ENCODE measurements around the gene NMUR1.
A peak's percentile ranks its signal among the peaks of the same experiment; 100 is the strongest.
"Not testable (repeated sequence)": the region's sequence is repeated elsewhere in the genome, so short reads cannot be mapped to it uniquely, and the experiment has no call there.

The NMUR1 gene

DNA sequence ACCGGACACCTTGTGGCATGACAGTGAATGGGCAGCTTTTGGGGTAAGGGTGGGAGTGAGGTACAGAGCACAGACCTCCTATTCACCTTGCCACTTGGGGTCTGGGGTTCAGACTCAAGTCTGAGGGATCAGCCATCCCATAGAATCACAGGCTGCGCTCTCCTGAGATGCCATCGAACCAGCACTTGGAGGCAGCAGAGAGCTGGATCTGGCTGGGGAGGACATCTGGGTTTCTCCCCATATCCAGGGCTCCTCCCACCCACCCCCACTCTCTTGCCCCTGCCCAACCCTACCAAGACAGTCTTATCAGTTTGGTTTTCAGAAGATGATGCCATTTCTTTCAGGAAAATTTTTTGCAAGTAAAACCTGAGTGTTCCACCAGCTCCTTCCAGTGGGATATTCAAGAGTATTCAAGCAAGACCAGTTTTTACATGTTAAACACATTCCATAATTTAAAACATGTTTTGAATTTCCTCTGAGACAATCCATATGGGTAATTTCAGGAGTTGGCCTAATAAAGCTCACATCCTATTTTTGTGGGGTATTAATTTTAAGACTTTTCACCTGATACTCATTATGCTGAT is 33.2 kb upstream of the NMUR1 start:
- no peaks in the 10 kb centered on the region for H3K27me3 Mint-ChIP-seq
- H3K27ac Mint-ChIP-seq, result no peak overlapping the region
- H3K9me3 Mint-ChIP-seq, result no peaks in the 10 kb centered on the region
- H3K36me3 Mint-ChIP-seq, result no peaks in the 10 kb centered on the region
- no peak overlapping the region for H3K4me3 Mint-ChIP-seq
- H3K4me1 Mint-ChIP-seq, result peaks cover under 1% of the 10 kb centered on the region

- H3K27ac Mint-ChIP-seq, result no peak overlapping the region
- H3K36me3 Mint-ChIP-seq, result peaks cover 7% of the 10 kb centered on the region
- no peaks in the 10 kb centered on the region for H3K27me3 Mint-ChIP-seq
- peaks cover 14% of the 10 kb centered on the region for H3K4me1 Mint-ChIP-seq
- H3K4me3 Mint-ChIP-seq, result no peak overlapping the region
- H3K9me3 Mint-ChIP-seq, result peaks cover 11% of the 10 kb centered on the region
These were observed 27.4 kb upstream of the NMUR1 start for GRCh38 chr2:231557571-231558217.

- Mint-ChIP-seq H3K27ac (no peak overlapping the region), H3K36me3 (peaks cover 7% of the 10 kb centered on the region), H3K9me3 (peaks cover 12% of the 10 kb centered on the region), H3K4me1 (peaks cover 14% of the 10 kb centered on the region), H3K27me3 (no peaks in the 10 kb centered on the region), H3K4me3 (no peak overlapping the region)
These were observed 26.7 kb upstream of the NMUR1 start for GRCh38 chr2:231556981-231557380.

DNA sequence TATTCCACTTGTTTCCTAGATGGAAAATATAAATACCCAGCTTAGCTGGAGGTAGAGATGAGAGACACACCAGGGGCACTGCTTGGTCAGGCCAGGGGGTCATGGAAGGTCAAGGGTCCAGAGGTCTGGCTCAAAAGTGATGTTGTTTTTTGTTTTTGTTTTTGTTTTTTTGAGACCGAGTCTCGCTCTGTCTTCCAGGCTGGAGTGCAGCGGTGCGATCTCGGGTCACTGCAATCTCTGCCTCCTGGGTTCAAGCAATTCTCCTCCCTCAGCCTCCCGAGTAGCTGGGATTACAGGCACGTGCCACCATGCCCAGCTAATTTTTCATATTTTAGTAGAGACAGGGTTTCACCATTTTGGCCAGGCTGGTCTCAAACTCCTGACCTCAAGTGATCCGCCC is 26.3 kb upstream of the NMUR1 start:
- not testable (repeated sequence) for H3K4me3 Mint-ChIP-seq

DNA sequence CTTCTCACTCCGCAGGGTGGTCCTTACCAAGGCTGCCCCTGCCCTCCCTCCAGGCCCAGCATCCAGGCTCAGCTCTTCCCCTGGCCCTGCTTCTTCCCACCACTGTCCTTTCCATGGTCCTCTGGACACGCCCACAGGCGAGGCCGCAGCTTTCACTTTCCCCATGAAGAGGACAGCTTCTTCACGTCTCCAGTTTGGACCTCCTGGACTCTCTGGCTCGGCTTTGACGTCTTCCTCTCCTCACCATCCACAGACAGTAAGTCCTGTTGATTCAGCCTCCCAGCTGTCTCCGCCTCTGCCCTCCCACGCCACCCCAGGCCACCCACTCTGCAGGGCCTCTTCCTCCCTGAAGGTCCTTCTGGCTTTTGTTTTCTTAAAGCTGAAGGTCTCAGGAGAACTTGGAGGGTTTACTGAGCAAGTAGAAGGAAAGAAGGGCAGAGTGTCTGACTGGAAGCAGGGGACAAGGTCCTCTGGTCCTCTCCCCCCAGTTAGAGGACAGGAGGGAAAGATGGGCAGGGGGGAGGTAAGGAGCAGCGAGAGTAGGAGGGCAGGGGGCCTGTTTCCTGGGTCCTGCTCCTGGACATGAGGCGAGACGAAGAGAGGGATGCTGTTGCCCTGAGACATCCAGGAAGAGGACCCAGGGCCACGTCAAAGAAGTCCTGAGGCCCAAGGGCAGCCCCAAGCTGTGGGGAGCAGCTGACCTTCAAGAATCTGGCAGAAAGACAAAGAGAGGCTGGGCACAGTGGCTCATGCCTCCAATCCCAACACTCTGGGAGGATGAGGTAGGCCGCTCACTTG is 24.7 kb upstream of the NMUR1 start:
- peaks cover 12% of the 10 kb centered on the region for H3K9me3 Mint-ChIP-seq
- H3K36me3 Mint-ChIP-seq, result peaks cover 7% of the 10 kb centered on the region
- peak overlapping the region; percentile 9 for H3K27ac Mint-ChIP-seq
- H3K4me1 Mint-ChIP-seq, result peaks cover 14% of the 10 kb centered on the region
- H3K27me3 Mint-ChIP-seq, result no peaks in the 10 kb centered on the region
- peak overlapping the region; percentile 50 for H3K4me3 Mint-ChIP-seq

More for the DNA sequence above, 26.3 kb upstream of the NMUR1 start:
- H3K9me3 Mint-ChIP-seq, result peaks cover 12% of the 10 kb centered on the region
- H3K27me3 Mint-ChIP-seq, H3K36me3 Mint-ChIP-seq: not testable (repeated sequence)
- peak overlapping the region; percentile 8 for H3K27ac Mint-ChIP-seq
- peaks cover 14% of the 10 kb centered on the region for H3K4me1 Mint-ChIP-seq

DNA sequence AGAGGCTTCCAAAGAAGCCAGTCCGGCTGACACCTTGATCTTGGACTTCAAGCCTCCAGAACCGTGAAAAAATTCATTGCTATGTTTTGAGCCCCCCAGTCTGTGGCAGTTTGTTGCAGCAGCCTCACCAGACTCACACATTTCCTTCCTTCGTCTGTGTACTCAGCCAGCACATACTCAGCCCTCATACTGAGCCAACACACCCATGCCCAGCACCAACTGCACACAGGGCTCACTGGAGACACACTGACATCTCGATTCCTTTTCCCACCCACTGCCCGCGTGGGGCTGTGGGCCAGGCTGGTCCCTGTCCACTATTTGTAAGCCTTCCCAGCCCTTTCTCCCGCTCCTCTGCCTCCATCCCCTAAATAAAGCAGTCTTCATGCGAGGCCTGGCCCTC is 24.1 kb upstream of the NMUR1 start:
- no peaks in the 10 kb centered on the region for H3K27me3 Mint-ChIP-seq
- H3K27ac Mint-ChIP-seq, result no peak overlapping the region
- H3K36me3 Mint-ChIP-seq, result peaks cover 7% of the 10 kb centered on the region
- peaks cover 12% of the 10 kb centered on the region for H3K9me3 Mint-ChIP-seq
- peaks cover 15% of the 10 kb centered on the region for H3K4me1 Mint-ChIP-seq
- H3K4me3 Mint-ChIP-seq, result no peak overlapping the region

DNA sequence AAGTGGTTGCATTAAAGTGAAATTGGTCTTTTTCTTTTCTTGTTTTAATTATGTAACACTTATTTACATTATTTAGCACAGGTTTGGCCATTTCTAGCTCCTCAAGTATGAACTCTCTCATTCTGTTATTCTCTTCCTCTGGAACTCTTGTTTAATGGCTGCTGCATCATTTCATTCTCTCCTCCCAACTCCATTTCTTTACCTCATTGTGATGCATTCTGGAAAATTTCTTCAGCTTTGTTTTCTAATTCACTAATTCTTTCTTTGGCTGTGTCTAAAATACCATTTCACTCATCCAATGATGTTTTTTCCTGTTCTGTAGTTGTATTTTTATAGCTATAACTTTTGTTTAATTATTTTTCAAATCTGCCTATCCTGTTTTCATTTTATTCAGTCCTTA is 22.5 kb upstream of the NMUR1 start:
- H3K4me3 Mint-ChIP-seq, result no peak overlapping the region
- peaks cover 19% of the 10 kb centered on the region for H3K4me1 Mint-ChIP-seq
- peaks cover 12% of the 10 kb centered on the region for H3K9me3 Mint-ChIP-seq
- no peak overlapping the region for H3K27ac Mint-ChIP-seq
- peaks cover 7% of the 10 kb centered on the region for H3K36me3 Mint-ChIP-seq
- no peaks in the 10 kb centered on the region for H3K27me3 Mint-ChIP-seq

DNA sequence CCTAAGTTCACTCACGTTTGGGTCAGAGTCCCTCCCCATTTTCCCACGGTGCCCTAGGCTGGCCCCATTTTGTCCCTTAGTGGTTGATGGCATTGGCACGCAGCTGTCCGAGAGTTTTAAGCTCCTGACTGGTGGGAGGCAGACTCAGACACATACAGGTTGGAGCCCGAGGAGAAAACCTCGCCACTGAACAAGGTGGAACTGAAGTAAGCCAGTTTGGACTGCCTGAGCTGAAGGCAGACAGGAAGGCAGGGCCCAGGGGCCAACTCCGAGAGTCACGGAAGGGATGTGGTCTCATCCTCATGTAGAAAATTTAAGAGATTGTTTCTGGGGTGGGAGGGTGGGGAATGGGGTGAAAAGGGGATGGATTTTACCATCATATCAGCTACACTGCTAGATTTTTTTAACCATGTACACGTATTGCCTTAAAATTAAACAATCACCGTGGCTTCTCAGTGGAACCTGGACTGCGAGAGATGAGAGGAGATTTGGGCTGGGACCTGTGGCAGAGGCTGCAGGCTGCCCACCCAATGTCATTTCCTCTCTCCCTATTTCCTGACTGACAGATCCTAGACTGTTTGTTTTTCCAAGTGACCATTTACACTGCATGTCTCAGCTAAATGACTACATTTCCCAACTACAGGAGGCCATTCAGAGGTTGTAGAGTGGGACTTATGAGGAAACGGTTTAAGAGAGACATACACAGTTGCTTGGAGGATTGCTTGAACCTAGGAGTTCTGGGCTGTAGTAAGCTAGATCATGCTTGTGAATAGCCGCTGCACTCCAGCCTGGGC is 19.4 kb upstream of the NMUR1 start:
- Mint-ChIP-seq H3K36me3 (peaks cover 10% of the 10 kb centered on the region), H3K9me3 (peaks cover 17% of the 10 kb centered on the region), H3K27me3 (no peaks in the 10 kb centered on the region), H3K27ac (no peak overlapping the region), H3K4me3 (no peak overlapping the region), H3K4me1 (peaks cover 25% of the 10 kb centered on the region)

- H3K27ac Mint-ChIP-seq, result no peak overlapping the region
These were observed 18.5 kb upstream of the NMUR1 start for GRCh38 chr2:231548752-231549151.

DNA sequence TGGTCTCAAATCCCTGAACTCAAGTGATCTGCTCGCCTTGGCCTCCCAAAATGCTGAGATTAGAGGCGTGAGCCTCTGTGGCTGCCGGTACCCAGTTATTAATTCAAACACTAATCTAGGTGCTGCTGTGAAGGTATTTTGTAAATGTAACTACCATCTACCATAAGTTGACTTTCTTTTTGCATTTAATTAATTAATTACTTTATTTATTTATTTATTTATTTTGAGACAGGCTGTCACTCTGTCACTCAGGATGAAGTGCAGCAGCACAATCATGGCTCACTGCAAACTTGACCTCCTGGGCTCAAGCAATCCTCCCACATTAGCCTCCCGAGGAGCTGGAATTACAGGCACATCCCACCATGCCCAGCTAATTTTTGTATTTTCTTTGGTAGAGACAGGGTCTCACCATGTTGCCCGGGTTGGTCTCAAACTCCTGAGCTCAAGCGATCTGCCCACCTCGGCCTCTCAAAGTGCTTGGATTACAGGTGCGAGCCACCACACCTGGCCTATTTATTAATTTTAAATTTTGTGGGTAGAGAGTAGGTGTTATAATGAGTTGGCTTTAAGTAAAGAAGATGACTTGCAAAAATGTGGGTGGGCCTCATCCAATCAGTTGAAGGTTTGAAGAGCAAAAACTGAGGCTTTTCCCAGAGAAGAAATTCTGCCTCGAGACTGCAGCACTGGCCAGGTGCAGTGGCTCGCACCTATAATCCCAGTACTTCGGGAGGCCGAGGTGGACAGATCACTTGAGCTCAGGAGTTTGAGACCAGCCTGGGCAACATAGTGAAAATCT is 17.3 kb upstream of the NMUR1 start:
- no peak overlapping the region for H3K27ac Mint-ChIP-seq
- H3K27me3 Mint-ChIP-seq, result no peaks in the 10 kb centered on the region
- no peak overlapping the region for H3K4me3 Mint-ChIP-seq
- H3K4me1 Mint-ChIP-seq, result peaks cover 28% of the 10 kb centered on the region
- H3K36me3 Mint-ChIP-seq, result peaks cover 4% of the 10 kb centered on the region
- H3K9me3 Mint-ChIP-seq, result peaks cover 6% of the 10 kb centered on the region

More at GRCh38 chr2:231548752-231549151, 18.5 kb upstream of the NMUR1 start:
- H3K4me3 Mint-ChIP-seq, result no peak overlapping the region
- peaks cover 24% of the 10 kb centered on the region for H3K4me1 Mint-ChIP-seq
- H3K9me3 Mint-ChIP-seq, result peaks cover 16% of the 10 kb centered on the region
- H3K27me3 Mint-ChIP-seq, result no peaks in the 10 kb centered on the region
- peaks cover 10% of the 10 kb centered on the region for H3K36me3 Mint-ChIP-seq

GRCh38 chr2:231546014-231546715 is 15.9 kb upstream of the NMUR1 start:
- Mint-ChIP-seq H3K27ac (no peak overlapping the region), H3K4me3 (no peak overlapping the region), H3K27me3 (no peaks in the 10 kb centered on the region), H3K36me3 (peaks cover 7% of the 10 kb centered on the region), H3K9me3 (peaks cover 11% of the 10 kb centered on the region), H3K4me1 (peaks cover 28% of the 10 kb centered on the region)

- Mint-ChIP-seq H3K27ac (peak overlapping the region; percentile 97), H3K9me3 (peaks cover 11% of the 10 kb centered on the region), H3K4me1 (peaks cover 28% of the 10 kb centered on the region), H3K27me3 (no peaks in the 10 kb centered on the region), H3K36me3 (peaks cover 7% of the 10 kb centered on the region), H3K4me3 (peak overlapping the region; percentile 72)
These were observed 15.1 kb upstream of the NMUR1 start for GRCh38 chr2:231545105-231545902.

- Mint-ChIP-seq H3K27ac (peak overlapping the region; percentile 43), H3K27me3 (no peaks in the 10 kb centered on the region), H3K9me3 (peaks cover 11% of the 10 kb centered on the region), H3K4me3 (no peak overlapping the region), H3K4me1 (peaks cover 21% of the 10 kb centered on the region), H3K36me3 (peaks cover 7% of the 10 kb centered on the region)
These were observed 11.9 kb upstream of the NMUR1 start for GRCh38 chr2:231542136-231542535.

DNA sequence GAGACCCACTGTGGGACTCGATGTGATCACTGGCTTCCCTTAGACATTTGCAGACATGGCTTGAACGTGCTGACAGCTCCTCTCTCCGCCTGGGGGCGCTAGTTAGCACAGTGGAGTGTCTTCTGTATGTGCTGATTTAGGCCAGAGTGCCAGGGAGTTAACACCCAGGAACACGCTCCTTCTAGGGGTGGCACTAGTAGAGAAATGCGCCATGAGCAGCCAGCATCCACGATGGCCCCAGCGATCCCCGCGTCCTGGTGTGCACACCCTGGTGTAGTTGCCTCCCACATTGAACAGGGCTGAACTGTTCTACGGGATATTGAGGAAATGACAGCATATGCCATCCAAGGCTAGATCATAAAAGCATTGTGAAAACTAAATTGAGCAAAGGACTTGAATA is 11.4 kb upstream of the NMUR1 start:
- Mint-ChIP-seq H3K36me3 (peaks cover 7% of the 10 kb centered on the region), H3K27ac (peak overlapping the region; percentile 18), H3K4me3 (no peak overlapping the region), H3K9me3 (peaks cover 11% of the 10 kb centered on the region), H3K27me3 (no peaks in the 10 kb centered on the region), H3K4me1 (peaks cover 21% of the 10 kb centered on the region)

Data from activated naive CD4-positive, alpha-beta T cell treated with anti-CD3 and anti-CD28 coated beads, Interleukin-2, amount 50 U/mL, for 24 hours (primary cell).